ENCODE data around the gene SLC19A1. TPM values are rescaled to one million over a fixed set of nuclear protein-coding genes. Genes with fewer than 3 reads are reported as not detected.
A peak's percentile ranks its signal among the peaks of the same experiment; 100 is the strongest.

The SLC19A1 gene
- total RNA-seq, 1 donor from 2014 or later, result 21.7 TPM

GRCh38 chr21:45557616-45558043 is 15.4 kb upstream of the SLC19A1 start:
- H3K4me3 ChIP-seq (ENCODE audit: low read depth, low read length), result no peak overlapping the region
- TF ChIP-seq CTCF (IDR thresholded peaks at IDR 0.05; ENCODE audit: insufficient read depth, low read length, poor library complexity, severe bottlenecking), result no peak
- peaks cover 33% of the 10 kb centered on the region for H3K27me3 ChIP-seq (ENCODE audit: control insufficient read depth, insufficient read depth, low read length)
- DNase-seq (ENCODE audit: low read depth), result no peak
- no peaks in the 10 kb centered on the region for H3K36me3 ChIP-seq (ENCODE audit: control insufficient read depth, insufficient read depth, low read length)

- no peak for TF ChIP-seq CTCF (IDR thresholded peaks at IDR 0.05; ENCODE audit: insufficient read depth, low read length, poor library complexity, severe bottlenecking)
- Histone ChIP-seq H3K36me3 (ENCODE audit: control insufficient read depth, insufficient read depth, low read length) (no peaks in the 10 kb centered on the region), H3K27me3 (ENCODE audit: control insufficient read depth, insufficient read depth, low read length) (peaks cover 27% of the 10 kb centered on the region), H3K4me3 (ENCODE audit: low read depth, low read length) (no peak overlapping the region)
- no peak for DNase-seq (ENCODE audit: low read depth)
Observed at GRCh38 chr21:45556645-45557615, 14.7 kb upstream of the SLC19A1 start.

- no peak overlapping the region for H3K4me3 ChIP-seq (ENCODE audit: low read depth, low read length)
Observed at GRCh38 chr21:45556302-45556644, 14.0 kb upstream of the SLC19A1 start.

GRCh38 chr21:45555557-45556301 is 13.5 kb upstream of the SLC19A1 start:
- Histone ChIP-seq H3K27me3 (ENCODE audit: control insufficient read depth, insufficient read depth, low read length) (peaks cover 27% of the 10 kb centered on the region), H3K4me3 (ENCODE audit: low read depth, low read length) (peak overlapping the region; percentile 11), H3K36me3 (ENCODE audit: control insufficient read depth, insufficient read depth, low read length) (no peaks in the 10 kb centered on the region)
- no peak for DNase-seq (ENCODE audit: low read depth)
- TF ChIP-seq CTCF (IDR thresholded peaks at IDR 0.05; ENCODE audit: insufficient read depth, low read length, poor library complexity, severe bottlenecking), result peak; percentile 5

More at GRCh38 chr21:45556302-45556644, 14.0 kb upstream of the SLC19A1 start:
- TF ChIP-seq CTCF (IDR thresholded peaks at IDR 0.05; ENCODE audit: insufficient read depth, low read length, poor library complexity, severe bottlenecking), result no peak
- no peak for DNase-seq (ENCODE audit: low read depth)
- Histone ChIP-seq H3K27me3 (ENCODE audit: control insufficient read depth, insufficient read depth, low read length) (peaks cover 27% of the 10 kb centered on the region), H3K36me3 (ENCODE audit: control insufficient read depth, insufficient read depth, low read length) (no peaks in the 10 kb centered on the region)

- Histone ChIP-seq H3K27me3 (ENCODE audit: control insufficient read depth, insufficient read depth, low read length) (peaks cover 22% of the 10 kb centered on the region), H3K4me3 (ENCODE audit: low read depth, low read length) (no peak overlapping the region)
- TF ChIP-seq CTCF (IDR thresholded peaks at IDR 0.05; ENCODE audit: insufficient read depth, low read length, poor library complexity, severe bottlenecking), result no peak
Observed at GRCh38 chr21:45555251-45555556, 13.0 kb upstream of the SLC19A1 start.

More at GRCh38 chr21:45555251-45555556, 13.0 kb upstream of the SLC19A1 start:
- no peaks in the 10 kb centered on the region for H3K36me3 ChIP-seq (ENCODE audit: control insufficient read depth, insufficient read depth, low read length)
- no peak for DNase-seq (ENCODE audit: low read depth)

Measured in kidney epithelial cell (primary cell).